Metanephros (tissue), 1 donor: ENCODE measurements around the gene STAT5A. TPM values are rescaled to one million over a fixed set of nuclear protein-coding genes. Genes with fewer than 3 reads are reported as not detected.

Experiments
- total RNA-seq: library from RNA; depleted of rRNA; stranded (reverse); fragments of >200 nt; gene quantifications from one replicate; pipeline ENCODE4 v1.2.3, GENCODE V29; 2014

STAT5A gene
- total RNA-seq, result 24.3 TPM

GRCh38 chr17:42287977-42288802, at the start of gene STAT5A:
Gene STAT5A (plus strand): TSS chr17:42288498. CDS start chr17:42289412, 914 bp downstream.

GRCh38 chr17:42276359-42276608, 12.0 kb upstream of the STAT5A start, which contains the start of gene STAT5B:
Gene STAT5B (minus strand): TSS chr17:42276391. CDS start chr17:42232127, 44,264 bp downstream.

Other genes starting within 250 kb of the STAT5A start
- gene C17orf113, start 237.9 kb upstream of the STAT5A start, total RNA-seq, result 6.7 TPM
- gene ZNF385C, start 190.0 kb upstream of the STAT5A start, total RNA-seq, result 1.5 TPM
- 10.0 TPM for gene DHX58, start 175.8 kb upstream of the STAT5A start, total RNA-seq
- 34.3 TPM for gene KAT2A, start 167.1 kb upstream of the STAT5A start, total RNA-seq
- gene HSPB9, start 165.7 kb upstream of the STAT5A start, total RNA-seq, result 0.23 TPM
- gene RAB5C, start 133.5 kb upstream of the STAT5A start, total RNA-seq, result 80.1 TPM
- gene KCNH4, start 107.4 kb upstream of the STAT5A start, total RNA-seq, result not detected
- not detected for gene HCRT, start 103.0 kb upstream of the STAT5A start, total RNA-seq
- gene GHDC, start 94.0 kb upstream of the STAT5A start, total RNA-seq, result 23.6 TPM
- gene STAT5B, start 12.1 kb upstream of the STAT5A start, total RNA-seq, result 53.7 TPM
- gene STAT3, start 99.9 kb downstream of the STAT5A start, total RNA-seq, result 125 TPM
- gene CAVIN1, start 134.8 kb downstream of the STAT5A start, total RNA-seq, result 111 TPM
- 61.6 TPM for gene ATP6V0A1, start 170.4 kb downstream of the STAT5A start, total RNA-seq
- gene NAGLU, start 247.7 kb downstream of the STAT5A start, total RNA-seq, result 33.8 TPM